HG03460 (cell line): ENCODE measurements around the gene SLC1A6.
"Not testable (repeated sequence)": the region's sequence is repeated elsewhere in the genome, so short reads cannot be mapped to it uniquely, and the experiment has no call there.

Experiments
- ATAC-seq: cut with Tn5 transposase; IDR thresholded peaks from one replicate; pipeline ENCODE4 v1.9.1; 2021; ENCODE audit not compliant: unreplicated experiment

The SLC1A6 gene

GRCh38 chr19:14979476-14980255, at the start of gene SLC1A6:
TSS of gene SLC1A6 (minus strand) at chr19:14979864. CDS start at chr19:14972910, 6,954 bp downstream.
- no peak for ATAC-seq

DNA sequence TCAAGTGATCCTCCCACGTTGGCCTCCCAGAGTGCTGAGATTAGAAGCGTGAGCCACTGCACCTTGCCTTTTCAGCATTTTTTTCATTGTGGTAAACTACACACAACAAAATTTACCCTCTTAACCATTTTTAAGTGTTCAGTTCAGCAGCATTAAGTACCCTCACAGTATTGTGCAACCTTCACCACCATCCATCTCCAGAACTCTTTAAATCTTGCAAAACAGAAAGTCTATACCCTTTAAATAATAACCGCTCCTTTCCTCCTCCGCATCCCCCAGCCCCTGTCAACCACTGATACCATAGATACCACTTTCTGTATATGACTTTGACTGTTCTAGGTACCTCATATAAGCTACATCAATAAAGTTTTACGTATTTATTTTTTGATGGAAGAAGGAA, 48.8 kb upstream of the SLC1A6 start:
- ATAC-seq: no peak

GRCh38 chr19:15025217-15025616, 45.6 kb upstream of the SLC1A6 start:
- no peak for ATAC-seq

- ATAC-seq: no peak
Observed at GRCh38 chr19:15022752-15023151, 43.1 kb upstream of the SLC1A6 start.

GRCh38 chr19:15021286-15022007, 41.8 kb upstream of the SLC1A6 start:
- ATAC-seq: no peak

GRCh38 chr19:15018836-15019235, 39.2 kb upstream of the SLC1A6 start:
- not testable (repeated sequence) for ATAC-seq

GRCh38 chr19:15015946-15016542, 36.4 kb upstream of the SLC1A6 start:
- ATAC-seq: no peak

DNA sequence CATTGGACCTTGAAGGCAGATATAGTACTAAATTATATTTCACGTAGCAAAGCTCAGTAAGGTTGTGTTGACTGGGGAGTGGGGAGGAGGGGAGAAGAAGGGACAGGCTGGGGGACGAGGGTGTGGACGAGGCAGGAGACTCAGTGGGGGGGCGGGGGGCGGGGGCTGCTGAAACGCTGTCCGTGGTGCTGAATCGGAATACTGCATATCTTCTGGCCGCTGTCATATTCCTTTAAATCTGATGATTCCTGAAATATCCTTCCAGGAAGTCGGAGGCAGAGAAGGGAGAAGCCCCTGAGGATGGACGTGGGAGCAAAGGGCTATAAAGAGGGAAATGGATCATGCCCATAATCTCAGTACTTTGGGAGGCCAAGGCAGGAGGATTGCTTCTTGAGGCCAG, 34.9 kb upstream of the SLC1A6 start:
- ATAC-seq: no peak

GRCh38 chr19:15010501-15011300, 31.0 kb upstream of the SLC1A6 start:
- ATAC-seq: no peak

- ATAC-seq: no peak
Observed at GRCh38 chr19:15008308-15008707, 28.6 kb upstream of the SLC1A6 start.

- ATAC-seq: no peak
Observed at GRCh38 chr19:14997981-14998380, 18.3 kb upstream of the SLC1A6 start.

DNA sequence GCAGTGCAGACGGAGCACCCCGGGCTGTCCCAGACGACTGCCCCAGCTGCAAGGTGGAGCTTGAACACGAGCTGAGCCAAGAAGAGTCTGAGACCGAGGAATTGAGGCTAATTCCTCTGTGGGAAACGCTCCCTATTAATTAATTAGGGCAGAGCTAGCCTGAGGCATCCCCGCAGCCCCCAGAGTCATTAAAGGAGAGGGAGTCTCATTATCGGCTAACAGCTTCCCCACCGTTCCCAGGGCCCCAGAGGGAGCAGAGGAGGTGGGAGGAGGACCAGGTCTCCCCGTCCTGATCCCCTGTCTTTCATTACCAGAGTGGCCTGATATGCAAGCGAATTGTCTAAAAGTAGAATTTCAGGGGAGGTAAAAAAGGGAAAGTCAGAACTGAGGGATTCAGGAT, 13.1 kb upstream of the SLC1A6 start:
- no peak for ATAC-seq

DNA sequence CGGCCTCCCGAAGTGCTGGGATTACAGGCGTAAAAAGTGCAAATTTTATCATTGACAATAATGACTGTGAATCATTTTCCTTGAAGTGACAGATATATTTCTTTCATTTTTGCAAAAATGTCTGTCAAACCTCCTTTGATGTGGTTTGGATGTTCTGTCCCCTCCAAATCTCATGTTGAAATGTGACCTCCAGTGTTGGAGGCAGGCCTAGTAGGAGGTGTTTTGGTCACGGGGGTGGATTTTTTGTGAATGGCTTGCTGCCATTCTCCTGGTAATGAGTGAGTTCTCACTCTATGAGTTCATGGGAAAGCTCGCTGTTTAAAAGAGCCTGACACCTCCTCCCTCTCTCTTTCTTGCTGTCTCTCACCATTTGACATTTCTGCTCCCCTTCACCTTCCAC, 5.5 kb upstream of the SLC1A6 start:
- ATAC-seq: no peak

GRCh38 chr19:14978161-14978776, 1.4 kb downstream of the SLC1A6 start:
- no peak for ATAC-seq

- no peak for ATAC-seq
Observed at GRCh38 chr19:14977128-14977527, 2.5 kb downstream of the SLC1A6 start.

GRCh38 chr19:14974488-14974887, 5.2 kb downstream of the SLC1A6 start:
- no peak for ATAC-seq

- ATAC-seq: no peak
Observed at GRCh38 chr19:14972676-14973075, 7.0 kb downstream of the SLC1A6 start.

DNA sequence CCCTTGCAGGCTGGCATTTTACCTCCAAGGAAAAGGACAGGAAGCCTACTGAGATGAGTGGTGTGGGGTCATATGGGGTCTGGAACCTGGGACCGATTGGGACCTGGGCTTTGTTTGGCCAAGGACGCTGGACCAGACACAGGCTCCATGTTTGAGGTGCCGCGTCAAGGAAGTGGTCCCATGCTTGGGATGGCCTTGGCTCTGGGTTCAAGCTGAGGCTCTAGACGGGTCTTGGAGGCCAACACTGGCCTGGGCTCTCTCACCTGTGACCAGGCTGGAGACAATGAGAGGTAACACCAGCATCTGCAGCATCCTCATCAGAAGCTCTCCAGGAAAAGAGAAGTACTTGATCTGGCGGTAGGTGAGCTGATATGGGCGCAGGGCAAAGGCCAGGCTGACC, 8.2 kb downstream of the SLC1A6 start:
- ATAC-seq: no peak

GRCh38 chr19:14968247-14968646, 11.4 kb downstream of the SLC1A6 start:
- no peak for ATAC-seq

GRCh38 chr19:14961956-14962685, 17.5 kb downstream of the SLC1A6 start:
- no peak for ATAC-seq
